Keratinocyte (primary cell): ENCODE measurements around the gene TPPP2. TPM values are rescaled to one million over a fixed set of nuclear protein-coding genes. Genes with fewer than 3 reads are reported as not detected.
A peak's percentile ranks its signal among the peaks of the same experiment; 100 is the strongest.

Experiments
- DNase-seq: peaks from one replicate; pipeline ENCODE4 v3.0.0-alpha.2; 2011; ENCODE audit warnings: low read depth, missing footprints, low spot score
- FAIRE-seq: peaks from 2 replicates; lab custom pipeline; 2011; peaks lifted over from hg19 to GRCh38; lab: Jason Lieb, UNC
- H2AFZ ChIP-seq: 2 replicates; pipeline ENCODE4 v1.6.0; 2012; ENCODE audit warnings: low read length, control low read depth, inconsistent platforms; ENCODE audit not compliant: control insufficient read depth
- H3K27ac ChIP-seq: 2 replicates; pipeline ENCODE4 v1.5.1; 2011; ENCODE audit warnings: low read length; ENCODE audit not compliant: control insufficient read depth, insufficient read depth
- H3K27me3 ChIP-seq: 3 replicates; pipeline ENCODE4 v1.6.0; 2011; ENCODE audit warnings: low read length; ENCODE audit not compliant: control insufficient read depth, insufficient read depth; ENCODE audit errors: extremely low read depth
- H3K36me3 ChIP-seq, 2 experiments: 2 replicates in 1 of 2; 3 replicates in 1 of 2; pipeline ENCODE4 v1.5.1; 2011; ENCODE audit warnings: low read length in 2 of 2, mild to moderate bottlenecking in 1 of 2; ENCODE audit not compliant: control insufficient read depth in 2 of 2, insufficient read depth in 2 of 2; ENCODE audit errors: extremely low read depth in 1 of 2
- H3K4me1 ChIP-seq: 3 replicates; pipeline ENCODE4 v1.5.1; 2011; ENCODE audit warnings: low read length; ENCODE audit not compliant: control insufficient read depth, insufficient read depth; ENCODE audit errors: extremely low read depth
- H3K4me2 ChIP-seq: 3 replicates; pipeline ENCODE4 v1.6.0; 2011; ENCODE audit warnings: low read depth, low read length; ENCODE audit not compliant: control insufficient read depth, insufficient read depth; ENCODE audit errors: extremely low read depth
- H3K4me3 ChIP-seq, 3 experiments: fragments of 200-600 bp in 1 of 3; sonication (generic) in 1 of 3; 2 replicates in 2 of 3; 3 replicates in 1 of 3; pipeline ENCODE4 v1.5.1; 2011 to 2016; ENCODE audit warnings: low read length in 3 of 3, mild to moderate bottlenecking in 3 of 3, control low read depth in 2 of 3, inconsistent platforms in 1 of 3, low read depth in 1 of 3, mixed read lengths in 1 of 3, mixed run types in 1 of 3, moderate library complexity in 1 of 3; ENCODE audit not compliant: control insufficient read depth in 2 of 3, insufficient read depth in 2 of 3; ENCODE audit errors: extremely low read depth in 1 of 3
- H3K79me2 ChIP-seq: 2 replicates; pipeline ENCODE4 v1.6.0; 2012; ENCODE audit warnings: low read length; ENCODE audit not compliant: control insufficient read depth, insufficient read depth
- H3K9ac ChIP-seq: 3 replicates; pipeline ENCODE4 v1.6.0; 2011; ENCODE audit warnings: low read length; ENCODE audit not compliant: control insufficient read depth, insufficient read depth; ENCODE audit errors: extremely low read depth
- H3K9me1 ChIP-seq: 3 replicates; pipeline ENCODE4 v1.6.0; 2011; ENCODE audit warnings: low read length; ENCODE audit not compliant: control insufficient read depth, insufficient read depth; ENCODE audit errors: extremely low read depth
- H3K9me3 ChIP-seq: 2 replicates; pipeline ENCODE4 v1.5.1; 2012; ENCODE audit warnings: low read depth, low read length; ENCODE audit not compliant: control insufficient read depth
- H4K20me1 ChIP-seq: 3 replicates; pipeline ENCODE4 v1.6.0; 2011; ENCODE audit warnings: low read length; ENCODE audit not compliant: control insufficient read depth, insufficient read depth; ENCODE audit errors: extremely low read depth
- CTCF ChIP-seq, 3 experiments: IDR thresholded peaks in 1 of 3; conservative IDR thresholded peaks in 1 of 3; optimal IDR thresholded peaks in 1 of 3; 2 replicates in 2 of 3; 3 replicates in 1 of 3; pipeline versions ENCODE3 to v1.5.1; 2011; ENCODE audit warnings: low read length in 3 of 3, mild to moderate bottlenecking in 3 of 3, moderate library complexity in 2 of 3, control low read depth in 1 of 3, inconsistent platforms in 1 of 3; ENCODE audit not compliant: insufficient read depth in 2 of 3; ENCODE audit errors: extremely low read depth in 1 of 3
- EZH2 ChIP-seq: IDR thresholded peaks from one replicate; pipeline ENCODE4 v1.6.1; 2012; ENCODE audit warnings: inconsistent platforms, mild to moderate bottlenecking, low read length, moderate library complexity
- dilution Hi-C: fragments of 300-500 bp; cut with MboI; formaldehyde crosslinking; loops from one replicate; pipeline ENCODE4 v1.7.0; 2020; ENCODE audit warnings: low sequenced_read_pairs; ENCODE audit not compliant: extremely low pct_ligation_motif_present
- polyA plus RNA-seq, 5 experiments: library from polyadenylated mRNA; depleted of rRNA in 3 of 5; stranded (reverse) in 3 of 5; stranded (forward) in 1 of 5; unstranded in 1 of 5; fragments of >200 nt; gene quantifications; 1 replicate in 1 of 5; 2 replicates in 3 of 5; 3 replicates in 1 of 5; pipeline versions ENCODE4 v1.2.1 to v1.2.3, GENCODE V29; 2011 to 2012; ENCODE audit warnings: missing spikeins in 2 of 5, low read depth in 1 of 5, low replicate concordance in 1 of 5

The TPPP2 gene
- polyA plus RNA-seq, 1 donor (not counting 4 experiments of a cell fraction or from before 2014, with no cell fraction given): not detected

GRCh38 chr14:20998139-20998538, 31.9 kb upstream of the TPPP2 start:
- Histone ChIP-seq H3K9me1 (no peaks in the 10 kb centered on the region), H3K79me2 (no peaks in the 10 kb centered on the region), H3K9me3 (no peaks in the 10 kb centered on the region), H3K27ac (peak overlapping the region; percentile 47), H2AFZ (no peak overlapping the region), H3K4me3 (no peak overlapping the region), H3K36me3 (peaks cover 18 to 24% of the 10 kb centered on the region in 2 experiments), H3K9ac (no peak overlapping the region), H3K27me3 (no peaks in the 10 kb centered on the region), H3K4me1 (peaks cover 17% of the 10 kb centered on the region), H4K20me1 (no peaks in the 10 kb centered on the region), H3K4me2 (peak overlapping the region; percentile 66)
- dilution Hi-C loops: no loop called here
- TF ChIP-seq CTCF (optimal IDR thresholded peaks at IDR 0.05 in 1 of 3, IDR thresholded peaks at IDR 0.05 in 1 of 3, conservative IDR thresholded peaks at IDR 0.05 in 1 of 3; ENCODE audit: extremely low read depth in 1 of 3, insufficient read depth in 2 of 3, low read length in 3 of 3) (no peak), EZH2 (no peak)
- FAIRE-seq (no peak), DNase-seq (no peak)

- Histone ChIP-seq H4K20me1 (no peaks in the 10 kb centered on the region), H3K9ac (no peak within 1 kb of the TSS), H3K27ac (peak within 1 kb of the TSS; percentile 47), H3K4me3 (peak within 1 kb of the TSS in 1 of 3 experiments; percentile 47), H3K9me1 (no peaks in the 10 kb centered on the region), H3K4me2 (peak within 1 kb of the TSS; percentile 66), H3K4me1 (peaks cover 17% of the 10 kb centered on the region), H3K27me3 (no peaks in the 10 kb centered on the region), H3K36me3 (peaks cover 18 to 24% of the 10 kb centered on the region in 2 experiments), H2AFZ (peak within 1 kb of the TSS; percentile 74), H3K79me2 (no peaks in the 10 kb centered on the region), H3K9me3 (no peaks in the 10 kb centered on the region)
- TF ChIP-seq CTCF (optimal IDR thresholded peaks at IDR 0.05 in 1 of 3, IDR thresholded peaks at IDR 0.05 in 1 of 3, conservative IDR thresholded peaks at IDR 0.05 in 1 of 3; ENCODE audit: extremely low read depth in 1 of 3, insufficient read depth in 2 of 3, low read length in 3 of 3): no peak
- TF ChIP-seq EZH2: no peak
- dilution Hi-C loops: no loop called here
- DNase-seq: peak; percentile 52
- FAIRE-seq: peak; percentile 89
These were observed 31.2 kb upstream of the TPPP2 start, which contains the start of gene SLC39A2 for GRCh38 chr14:20998674-20999366. SLC39A2 (plus strand) TSS chr14:20999293; CDS start chr14:20999447, 154 bp downstream.
